ENCODE measurements around the gene DLG5.
A peak's percentile ranks its signal among the peaks of the same experiment; 100 is the strongest.

DLG5 gene

GRCh38 chr10:77865580-77866324 is 60.8 kb downstream of the DLG5 start:
- peak in 1 of 2 experiments; percentile 14 for DNase-seq

GRCh38 chr10:77864151-77864851 is 62.3 kb downstream of the DLG5 start:
- DNase-seq = no peak

GRCh38 chr10:77863446-77863845 is 63.1 kb downstream of the DLG5 start:
- no peak for DNase-seq

GRCh38 chr10:77862595-77862994 is 64.0 kb downstream of the DLG5 start:
- DNase-seq = no peak

- DNase-seq = no peak
These were observed 65.2 kb downstream of the DLG5 start for GRCh38 chr10:77861366-77861765.

GRCh38 chr10:77859865-77860282 is 66.7 kb downstream of the DLG5 start:
- no peak for DNase-seq

- no peak for DNase-seq
These were observed 67.2 kb downstream of the DLG5 start for GRCh38 chr10:77859200-77859864.

GRCh38 chr10:77857272-77857671 is 69.3 kb downstream of the DLG5 start:
- DNase-seq = no peak

GRCh38 chr10:77856566-77856965 is 70.0 kb downstream of the DLG5 start:
- no peak for DNase-seq

- DNase-seq = no peak
These were observed 71.0 kb downstream of the DLG5 start for GRCh38 chr10:77855404-77856155.

- DNase-seq = no peak
These were observed 72.4 kb downstream of the DLG5 start for GRCh38 chr10:77854115-77854514.

- no peak for DNase-seq
These were observed 73.3 kb downstream of the DLG5 start for GRCh38 chr10:77853256-77853655.

GRCh38 chr10:77850620-77851231 is 75.8 kb downstream of the DLG5 start:
- no peak for DNase-seq

- DNase-seq = no peak
These were observed 77.4 kb downstream of the DLG5 start for GRCh38 chr10:77849039-77849664.

GRCh38 chr10:77846718-77847311 is 79.7 kb downstream of the DLG5 start:
- DNase-seq = peak in 1 of 2 experiments; percentile 35

GRCh38 chr10:77845451-77845850 is 81.1 kb downstream of the DLG5 start:
- no peak for DNase-seq

- no peak for DNase-seq
These were observed 81.7 kb downstream of the DLG5 start for GRCh38 chr10:77844713-77845445.

- DNase-seq = no peak
These were observed 82.4 kb downstream of the DLG5 start for GRCh38 chr10:77844177-77844576.

- no peak for DNase-seq
These were observed 83.3 kb downstream of the DLG5 start for GRCh38 chr10:77843264-77843663.

- DNase-seq = no peak
These were observed 83.8 kb downstream of the DLG5 start for GRCh38 chr10:77842652-77843212.
